AG04450 (cell line): ENCODE results near the gene EFNA5. TPM values are rescaled to one million over a fixed set of nuclear protein-coding genes. Genes with fewer than 3 reads are reported as not detected.

Experiments
- CTCF ChIA-PET: fragments of 300-600, 350-600 bp; formaldehyde crosslinking; extraction: SDS; loops from one replicate; lab custom pipeline; 2022; ENCODE audit warnings: antibody characterized with exemption, inconsistent platforms; lab: Charles Lee
- POLR2A ChIA-PET: fragments of 350-600 bp; formaldehyde crosslinking; extraction: SDS; loops from one replicate; lab custom pipeline; 2021; ENCODE audit warnings: antibody characterized with exemption, inconsistent platforms; lab: Yijun Ruan, JAX
- DNase-seq: peaks from one replicate; pipeline ENCODE4 v3.0.0-alpha.2; 2011; ENCODE audit warnings: low read depth, low spot score
- H3K27ac ChIP-seq: one replicate; pipeline ENCODE4 v1.5.1; 2012; ENCODE audit warnings: low read depth, low read length, control low read depth
- H3K27me3 ChIP-seq: one replicate; pipeline ENCODE4 v1.6.0; 2012; ENCODE audit warnings: low read length; ENCODE audit not compliant: control insufficient read depth, insufficient read depth
- H3K4me3 ChIP-seq: 2 replicates; pipeline ENCODE4 v1.5.1; 2011; ENCODE audit warnings: mild to moderate bottlenecking, low read depth, low read length, control low read depth
- H3K9me3 ChIP-seq: 2 replicates; pipeline ENCODE4 v1.5.1; 2012; ENCODE audit warnings: low read length; ENCODE audit not compliant: control insufficient read depth, insufficient read depth
- CTCF ChIP-seq: IDR thresholded peaks from 2 replicates; pipeline ENCODE4 v1.5.1; 2011; ENCODE audit warnings: low read depth, low read length, control low read depth, inconsistent platforms
- polyA plus RNA-seq: library from polyadenylated mRNA; depleted of rRNA; stranded (reverse); fragments of >200 nt; gene quantifications from 2 replicates; pipeline ENCODE4 v1.2.3, GENCODE V29; 2011

The EFNA5 gene
- polyA plus RNA-seq, 1 experiment: 3.0 TPM

- DNase-seq: no peak
- H3K4me3 ChIP-seq: no peak overlapping the region
- CTCF ChIA-PET: no interaction called here
- no peak overlapping the region for H3K27ac ChIP-seq
- H3K27me3 ChIP-seq: no peaks in the 10 kb centered on the region
- TF ChIP-seq CTCF: no peak
- POLR2A ChIA-PET: no interaction called here
- H3K9me3 ChIP-seq: peaks cover 2% of the 10 kb centered on the region; the same call in 1 of the 2 replicates
Observed at GRCh38 chr5:107443897-107444296, 226.8 kb downstream of the EFNA5 start.

- H3K27ac ChIP-seq: no peak overlapping the region
- H3K27me3 ChIP-seq: no peaks in the 10 kb centered on the region
- peaks cover 2% of the 10 kb centered on the region; the same call in 1 of the 2 replicates for H3K9me3 ChIP-seq
- DNase-seq: no peak
- ChIA-PET POLR2A (interaction anchor here (0.6 kb wide), 1 partner anchor 159 kb away, joined by 6 read pairs; no protein-coding TSS in a partner anchor), CTCF (interaction anchor here (0.6 to 1.2 kb wide), 3 partner anchors 8 to 818 kb away, joined by 3 to 4 read pairs (median 3); no protein-coding TSS in a partner anchor)
- TF ChIP-seq CTCF: no peak
- no peak overlapping the region for H3K4me3 ChIP-seq
Observed at GRCh38 chr5:107442452-107442851, 228.3 kb downstream of the EFNA5 start.

GRCh38 chr5:107439832-107440231 lies 230.9 kb downstream of the EFNA5 start:
- no peak for TF ChIP-seq CTCF
- ChIA-PET CTCF (no interaction called here), POLR2A (no interaction called here)

GRCh38 chr5:107437986-107438510 lies 232.7 kb downstream of the EFNA5 start:
- no peak overlapping the region for H3K27ac ChIP-seq
- TF ChIP-seq CTCF: no peak
- POLR2A ChIA-PET: no interaction called here
- peaks cover 2% of the 10 kb centered on the region; the same call in 1 of the 2 replicates for H3K9me3 ChIP-seq
- CTCF ChIA-PET: no interaction called here
- H3K27me3 ChIP-seq: no peaks in the 10 kb centered on the region
- DNase-seq: no peak
- H3K4me3 ChIP-seq: no peak overlapping the region

More at GRCh38 chr5:107439832-107440231, 230.9 kb downstream of the EFNA5 start:
- DNase-seq: no peak
- H3K4me3 ChIP-seq: no peak overlapping the region
- peaks cover 2% of the 10 kb centered on the region; the same call in 1 of the 2 replicates for H3K9me3 ChIP-seq
- no peak overlapping the region for H3K27ac ChIP-seq
- H3K27me3 ChIP-seq: no peaks in the 10 kb centered on the region

- TF ChIP-seq CTCF: no peak
- Histone ChIP-seq H3K9me3 (peaks cover 2% of the 10 kb centered on the region; the same call in 1 of the 2 replicates), H3K27ac (no peak overlapping the region), H3K27me3 (no peaks in the 10 kb centered on the region), H3K4me3 (no peak overlapping the region)
- no peak for DNase-seq
- CTCF ChIA-PET: no interaction called here
- POLR2A ChIA-PET: no interaction called here
Observed at GRCh38 chr5:107437154-107437553, 233.6 kb downstream of the EFNA5 start.
